ENCODE data around the gene TBXT.
"Not testable (repeated sequence)": the region's sequence is repeated elsewhere in the genome, so short reads cannot be mapped to it uniquely, and the experiment has no call there.

The TBXT gene

DNA sequence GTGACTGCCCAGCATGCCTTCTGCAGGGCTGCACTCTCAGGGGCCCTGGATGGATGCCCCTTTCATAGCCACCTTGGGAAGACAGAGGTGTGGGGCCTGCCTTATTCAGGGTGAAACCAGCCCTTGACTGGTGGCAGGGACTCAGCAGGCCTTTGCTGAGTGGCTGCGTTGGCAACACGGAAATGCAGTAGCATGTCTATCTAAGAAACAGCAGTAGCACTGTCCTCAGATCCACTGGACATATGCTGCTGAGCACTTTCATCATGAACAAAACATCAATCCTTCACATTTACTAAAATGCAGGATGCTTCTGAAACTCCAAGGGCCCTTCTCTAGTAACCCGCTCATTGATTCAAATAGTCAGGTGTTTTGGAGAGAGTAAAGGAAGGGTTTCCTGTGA lies 4.9 kb upstream of the TBXT start:
- no peak for DNase-seq (ENCODE audit: low read depth in 2 of 3, low spot score in 2 of 3)

DNA sequence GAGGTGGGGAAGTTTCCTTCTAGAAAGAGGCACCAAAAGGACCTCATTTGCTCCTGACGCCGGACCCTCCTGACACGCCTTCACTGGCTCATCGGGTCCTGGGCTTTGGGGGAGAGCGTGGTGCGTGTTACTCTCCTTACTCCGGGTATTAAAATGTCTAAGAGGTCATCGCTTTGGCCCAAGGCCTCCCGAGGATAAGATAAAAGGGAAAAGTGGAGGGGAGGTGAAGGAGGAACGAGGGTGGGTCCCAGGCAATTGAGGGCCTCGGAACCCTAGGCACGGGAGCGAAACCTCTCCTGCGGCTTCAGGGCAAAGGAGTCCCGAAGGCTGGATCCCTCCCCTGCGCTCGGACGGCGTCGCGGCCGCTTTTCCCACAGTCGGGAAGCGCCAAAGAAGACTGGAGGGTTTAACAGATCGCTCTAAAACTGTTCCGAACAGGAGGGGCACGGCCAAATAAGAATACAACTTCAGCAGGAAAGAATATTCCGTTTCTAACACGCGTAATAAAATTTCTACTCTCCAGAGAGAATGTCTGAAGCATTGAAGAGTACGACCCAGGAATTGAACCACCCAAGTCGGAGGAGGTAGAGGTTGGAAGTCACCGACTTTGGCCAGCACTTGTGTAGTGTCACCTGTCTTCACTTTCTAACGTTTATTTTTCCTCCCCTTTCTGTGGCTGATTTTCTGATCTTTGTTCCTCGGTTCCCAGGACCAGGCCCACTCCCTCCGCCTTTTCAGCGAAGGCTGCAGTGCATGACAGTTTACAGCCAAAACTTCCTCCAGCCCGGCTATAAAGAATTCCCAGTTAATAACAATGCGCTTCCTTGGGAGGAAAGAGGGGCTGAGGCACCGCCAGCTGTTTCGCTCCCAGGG lies 2.1 kb upstream of the TBXT start:
- DNase-seq (ENCODE audit: low read depth in 2 of 3, low spot score in 2 of 3), result no peak

DNA sequence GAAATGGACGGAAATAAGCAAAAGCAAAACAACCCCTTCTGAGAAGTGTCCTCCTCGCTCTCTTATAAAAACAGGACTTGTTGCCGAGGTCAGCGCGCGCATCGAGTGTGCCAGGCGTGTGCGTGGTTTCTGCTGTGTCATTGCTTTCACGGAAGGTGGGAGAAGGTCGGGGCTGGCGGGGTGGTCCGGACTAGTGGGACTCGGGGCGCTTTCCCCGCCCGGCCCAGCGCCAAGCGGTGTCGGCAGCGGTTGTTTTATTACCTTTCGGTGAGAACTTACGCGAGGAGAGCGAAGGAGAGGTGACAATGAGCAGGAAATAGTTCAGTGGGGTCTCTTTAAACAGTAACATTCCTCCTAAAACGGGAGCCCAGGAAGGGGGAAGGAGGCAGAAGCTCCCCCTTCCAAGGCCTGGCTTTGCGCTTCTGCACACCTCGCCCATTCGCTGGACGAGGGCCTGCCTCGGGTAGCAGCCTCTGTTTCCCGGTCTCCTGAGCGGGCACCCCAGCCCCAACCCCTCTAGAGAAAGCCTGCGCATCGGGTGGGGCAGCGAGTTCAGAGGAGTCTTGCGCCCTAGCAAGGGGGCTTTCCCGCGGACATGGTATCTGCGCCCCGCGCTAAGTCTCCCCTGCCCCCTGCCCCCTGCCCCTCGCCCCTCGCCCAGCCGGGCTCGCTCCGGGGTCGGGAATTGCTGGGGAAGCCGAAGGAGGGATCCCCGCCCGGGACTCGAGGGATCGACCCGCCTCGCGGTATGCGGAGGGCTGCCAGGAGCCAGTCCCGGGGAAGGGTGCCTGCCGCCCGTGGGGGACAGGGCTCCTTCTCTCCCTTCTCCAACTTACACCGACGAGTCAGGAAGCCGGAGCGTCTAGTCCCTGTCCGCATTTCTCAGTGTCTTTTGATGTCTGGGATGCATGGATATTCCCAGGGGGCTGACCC lies 1.2 kb upstream of the TBXT start:
- DNase-seq (ENCODE audit: low read depth in 2 of 3, low spot score in 2 of 3), result no peak

GRCh38 chr6:166167258-166167731 lies 356 bp downstream of the TBXT start:
- DNase-seq (ENCODE audit: low read depth in 2 of 3, low spot score in 2 of 3), result no peak

- DNase-seq (ENCODE audit: low read depth in 2 of 3, low spot score in 2 of 3), result no peak
Measured at GRCh38 chr6:166166314-166167257, 1.1 kb downstream of the TBXT start.

GRCh38 chr6:166165558-166166313 lies 1.9 kb downstream of the TBXT start:
- DNase-seq (ENCODE audit: low read depth in 2 of 3, low spot score in 2 of 3), result no peak

DNA sequence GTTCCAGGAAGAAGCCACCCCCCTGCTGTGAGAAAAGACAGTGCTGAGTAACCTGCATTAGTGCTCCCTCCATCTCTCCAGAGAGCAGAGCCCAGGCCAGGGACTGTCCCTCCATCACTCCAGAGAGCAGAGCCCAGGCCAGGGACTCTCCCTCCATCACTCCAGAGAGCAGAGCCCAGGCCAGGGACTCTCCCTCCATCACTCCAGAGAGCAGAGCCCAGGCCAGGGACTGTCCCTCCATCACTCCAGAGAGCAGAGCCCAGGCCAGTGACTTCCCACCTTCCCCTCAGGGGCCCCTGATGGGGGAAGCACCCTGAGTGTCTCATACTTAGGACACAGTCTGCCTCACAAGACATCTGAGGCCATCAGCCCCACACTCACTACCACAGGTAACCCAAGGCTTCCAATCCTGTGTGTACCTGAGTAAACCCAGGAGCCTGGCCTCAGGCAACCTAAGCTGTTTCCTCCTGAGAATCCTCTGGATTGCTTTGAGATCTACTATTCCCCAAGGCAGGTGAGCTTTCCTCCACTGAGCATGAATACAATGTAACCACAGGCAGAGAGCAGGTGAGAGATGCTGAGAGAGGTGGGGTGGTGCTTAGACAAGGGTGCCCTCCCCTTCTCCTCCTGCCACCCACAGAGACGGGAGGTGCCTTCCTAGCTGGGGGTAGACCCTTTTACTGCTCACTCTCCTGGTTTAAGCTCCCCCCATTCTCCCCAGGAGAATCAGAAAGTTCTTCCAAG lies 4.9 kb downstream of the TBXT start:
- DNase-seq (ENCODE audit: low read depth in 2 of 3, low spot score in 2 of 3), result peak in 1 of 3 experiments; percentile 7

GRCh38 chr6:166157930-166158617 lies 9.6 kb downstream of the TBXT start:
- no peak for DNase-seq (ENCODE audit: low read depth in 2 of 3, low spot score in 2 of 3)

- no peak for DNase-seq (ENCODE audit: low read depth in 2 of 3, low spot score in 2 of 3)
Measured at GRCh38 chr6:166156942-166157341, 10.7 kb downstream of the TBXT start.

DNA sequence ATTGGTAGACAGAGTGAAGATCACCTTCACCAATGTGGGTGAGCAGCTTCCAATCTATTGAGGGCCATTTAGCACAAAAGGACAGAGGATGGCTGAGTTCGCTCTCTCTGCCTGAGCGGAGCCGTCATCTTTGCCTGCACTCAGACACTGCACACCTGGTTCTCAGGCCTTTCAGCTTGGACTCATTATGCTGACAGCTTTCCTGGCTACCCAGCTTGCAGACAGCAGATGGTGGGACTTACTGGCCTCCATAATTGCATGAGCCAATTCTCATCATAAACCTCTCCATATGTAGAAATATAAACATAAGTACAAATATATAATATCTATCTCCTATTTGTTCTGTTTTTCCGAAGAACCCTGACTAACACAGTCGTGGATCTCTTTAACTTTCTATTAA lies 13.7 kb downstream of the TBXT start:
- no peak for DNase-seq (ENCODE audit: low read depth in 2 of 3, low spot score in 2 of 3)

- DNase-seq (ENCODE audit: low read depth in 2 of 3, low spot score in 2 of 3), result no peak
Measured at GRCh38 chr6:166152660-166153059, 15.0 kb downstream of the TBXT start.

- DNase-seq (ENCODE audit: low read depth in 2 of 3, low spot score in 2 of 3), result no peak
Measured at GRCh38 chr6:166151798-166152197, 15.9 kb downstream of the TBXT start.

GRCh38 chr6:166145751-166146150 lies 21.9 kb downstream of the TBXT start:
- DNase-seq (ENCODE audit: low read depth in 2 of 3, low spot score in 2 of 3), result no peak

GRCh38 chr6:166143011-166143410 lies 24.6 kb downstream of the TBXT start:
- DNase-seq (ENCODE audit: low read depth in 2 of 3, low spot score in 2 of 3), result no peak

DNA sequence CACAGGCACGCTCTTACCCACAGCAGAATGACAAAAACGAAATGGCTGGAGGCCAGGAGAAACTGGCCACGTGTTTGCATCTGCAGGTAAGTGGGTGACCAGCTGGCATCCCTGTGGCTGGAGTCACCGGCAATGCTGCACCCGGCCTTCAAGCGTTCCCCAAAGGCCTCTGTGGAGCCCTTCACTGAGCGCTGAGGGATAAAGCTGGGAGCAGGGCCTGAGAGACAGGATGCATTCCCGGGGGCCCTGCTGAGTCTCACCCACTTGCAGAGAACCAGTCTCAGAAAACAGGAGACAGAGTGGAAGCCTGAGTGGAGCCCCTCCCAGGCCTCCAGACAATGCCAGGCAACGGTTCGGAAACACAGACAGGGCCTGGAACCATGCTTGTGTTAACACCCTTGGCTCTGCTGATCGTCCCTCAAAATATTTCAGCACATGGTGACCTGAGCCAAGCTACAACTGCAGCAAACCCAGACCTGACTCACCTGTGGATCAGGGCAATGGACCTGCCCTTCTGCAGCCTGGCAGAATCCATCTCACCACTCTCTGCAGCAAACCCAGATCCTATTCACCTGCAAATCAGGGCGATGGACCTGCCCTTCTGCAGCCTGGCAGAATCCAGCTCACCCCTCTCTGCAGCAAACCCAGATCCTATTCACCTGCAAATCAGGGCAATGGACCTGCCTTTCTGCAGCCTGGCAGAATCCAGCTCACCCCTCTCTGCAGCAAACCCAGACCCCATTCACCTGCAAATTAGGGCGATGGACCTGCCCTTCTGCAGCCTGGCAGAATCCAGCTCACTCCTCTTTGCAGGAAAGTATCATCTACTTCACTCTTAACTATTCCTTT lies 39.8 kb downstream of the TBXT start:
- no peak for DNase-seq (ENCODE audit: low read depth in 2 of 3, low spot score in 2 of 3)

GRCh38 chr6:166123115-166123514 lies 44.5 kb downstream of the TBXT start:
- not testable (repeated sequence) for DNase-seq (ENCODE audit: low read depth in 2 of 3, low spot score in 2 of 3)

- DNase-seq (ENCODE audit: low read depth in 2 of 3, low spot score in 2 of 3), result no peak
Measured at GRCh38 chr6:166121726-166122125, 45.9 kb downstream of the TBXT start.

Measured in activated CD8-positive, alpha-beta memory T cell treated with anti-CD3 and anti-CD28 coated beads for 48 hours (primary cell).